SH-SY5Y (cell line): Measurements from ENCODE around the gene AGTPBP1.

Source experiments
- GATA2 ChIP-seq: IDR thresholded peaks from 2 replicates; pipeline ENCODE4 v1.6.1; 2011; ENCODE audit warnings: mild to moderate bottlenecking, low read depth, low read length
- GATA3 ChIP-seq: IDR thresholded peaks from 2 replicates; pipeline ENCODE4 v1.6.1; 2011; ENCODE audit warnings: low read depth, mild to moderate bottlenecking, low read length, moderate library complexity

Gene AGTPBP1

GRCh38 chr9:85717220-85717619 lies 24.5 kb downstream of the AGTPBP1 start:
- TF ChIP-seq GATA3 (no peak), GATA2 (no peak)

DNA sequence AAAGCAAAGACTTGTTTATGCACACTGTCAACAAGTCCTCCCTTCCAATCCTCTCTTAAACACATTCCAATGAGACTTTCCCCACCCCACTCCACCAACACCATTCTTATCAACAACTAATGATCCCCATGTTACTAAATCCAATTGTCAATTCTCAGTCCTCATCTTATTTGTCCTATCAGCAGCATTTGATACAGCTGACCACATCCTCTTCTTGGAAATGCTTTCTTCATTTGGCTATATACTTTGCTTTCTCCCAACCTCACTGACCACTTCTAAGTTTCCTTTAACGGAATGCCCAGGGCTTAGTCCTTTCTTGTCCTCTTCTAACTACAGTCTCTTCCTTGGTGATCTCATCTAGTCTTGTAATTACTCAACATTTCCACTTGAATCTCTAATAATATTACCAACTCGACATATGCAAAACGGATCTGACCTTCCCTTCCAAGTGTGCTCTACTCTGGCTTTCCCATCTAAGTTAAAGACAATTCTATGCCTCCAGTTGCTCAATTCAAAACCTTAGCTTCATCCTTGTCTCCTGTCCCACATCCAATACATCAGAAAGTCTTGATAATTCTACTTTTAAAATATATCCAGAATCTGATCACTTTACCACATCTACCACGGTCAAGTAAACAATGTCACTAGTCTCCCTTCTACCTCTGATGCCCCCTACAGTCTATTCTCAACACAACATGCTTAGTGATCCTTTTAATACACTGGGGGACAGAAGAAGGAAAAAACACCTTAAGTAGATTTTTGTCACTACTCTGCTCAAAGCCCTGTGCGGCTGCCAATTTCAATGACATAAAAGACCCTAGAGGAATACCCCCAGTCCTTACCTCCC lies 25.5 kb downstream of the AGTPBP1 start:
- TF ChIP-seq GATA3: no peak
- no peak for TF ChIP-seq GATA2

- TF ChIP-seq GATA3: no peak
- no peak for TF ChIP-seq GATA2
Measured at GRCh38 chr9:85715587-85715986, 26.2 kb downstream of the AGTPBP1 start.

DNA sequence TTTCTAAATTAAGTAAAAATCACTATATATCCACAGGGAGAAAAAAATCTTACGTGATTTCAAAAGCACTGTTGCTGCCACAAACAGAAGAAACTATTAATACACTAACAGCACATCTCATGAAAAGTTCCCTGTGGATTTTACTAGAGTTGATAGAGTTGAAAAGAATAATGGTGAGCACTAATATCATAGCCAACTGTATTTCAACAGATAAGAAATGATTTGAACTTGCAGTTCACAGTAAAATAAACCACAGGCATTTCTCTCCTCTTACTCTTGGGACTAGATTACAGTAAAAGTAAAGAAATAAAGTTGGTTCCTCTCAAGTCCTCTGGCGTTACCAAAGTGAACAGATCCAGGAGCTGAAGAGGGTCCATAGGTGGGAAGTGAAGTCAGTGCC lies 27.9 kb downstream of the AGTPBP1 start:
- TF ChIP-seq GATA3: no peak
- no peak for TF ChIP-seq GATA2

DNA sequence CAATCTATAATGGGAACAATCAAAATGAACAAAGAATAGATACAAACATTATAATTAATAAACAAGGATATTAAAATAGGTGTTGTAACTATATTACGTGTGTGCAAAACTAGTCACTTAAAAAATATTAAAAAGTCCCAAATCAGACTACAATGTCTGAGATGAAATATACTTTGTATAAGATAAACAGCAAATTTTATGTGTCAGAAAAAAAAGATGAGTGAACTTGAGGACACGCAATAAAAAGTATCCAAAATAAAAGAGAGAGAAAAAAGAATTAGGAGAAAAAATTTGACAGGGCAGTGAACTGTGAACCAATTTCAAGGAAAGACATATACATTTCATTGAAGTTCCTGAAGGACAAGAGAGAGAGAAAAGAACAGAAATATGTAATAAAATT lies 37.0 kb downstream of the AGTPBP1 start:
- TF ChIP-seq GATA2 (no peak), GATA3 (no peak)

DNA sequence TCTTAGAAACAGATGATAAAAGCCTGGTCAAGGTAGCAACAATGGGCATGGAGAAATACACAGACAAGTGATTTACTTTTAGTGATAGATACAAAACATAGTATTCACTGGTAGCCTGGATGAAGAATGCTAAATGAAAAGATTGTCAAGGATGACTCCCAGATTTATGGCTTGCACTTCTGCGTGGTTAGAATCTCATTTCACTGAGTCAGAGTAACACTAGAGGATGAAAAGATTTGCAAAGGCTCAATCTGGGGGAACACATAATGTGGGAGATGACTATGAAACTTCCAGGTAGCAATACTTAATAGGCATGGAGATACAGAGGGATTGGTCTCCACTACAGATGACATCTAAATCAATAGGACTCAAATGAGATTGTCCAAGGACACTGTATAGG lies 38.4 kb downstream of the AGTPBP1 start:
- TF ChIP-seq GATA2 (no peak), GATA3 (no peak)

DNA sequence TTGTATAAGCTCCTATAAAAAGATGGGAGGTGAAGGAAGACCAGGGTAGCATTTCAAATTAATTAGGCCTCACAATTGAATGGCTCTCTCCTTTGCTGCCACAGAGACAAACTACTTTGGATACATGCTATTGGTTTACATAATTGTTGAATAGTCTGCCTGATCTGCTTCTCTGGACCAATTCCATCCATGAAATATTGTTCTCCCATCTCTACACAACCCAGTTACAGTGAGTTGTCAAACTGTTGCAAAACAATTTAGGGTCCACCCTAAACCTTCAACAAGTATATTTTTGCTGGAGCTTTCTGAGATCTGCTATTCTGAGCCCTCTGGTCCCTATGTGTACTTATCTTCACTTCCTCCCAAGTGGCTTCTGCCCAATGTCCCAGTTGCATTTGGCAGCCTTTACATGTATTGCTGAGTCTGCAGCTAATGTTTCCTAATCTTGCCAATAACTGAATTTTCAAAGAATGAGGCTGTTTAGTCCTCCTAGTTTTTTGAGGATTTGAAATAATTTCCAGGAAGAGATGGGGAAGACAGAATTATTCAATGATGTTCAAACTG lies 38.9 kb downstream of the AGTPBP1 start:
- TF ChIP-seq GATA2: no peak
- TF ChIP-seq GATA3: no peak

DNA sequence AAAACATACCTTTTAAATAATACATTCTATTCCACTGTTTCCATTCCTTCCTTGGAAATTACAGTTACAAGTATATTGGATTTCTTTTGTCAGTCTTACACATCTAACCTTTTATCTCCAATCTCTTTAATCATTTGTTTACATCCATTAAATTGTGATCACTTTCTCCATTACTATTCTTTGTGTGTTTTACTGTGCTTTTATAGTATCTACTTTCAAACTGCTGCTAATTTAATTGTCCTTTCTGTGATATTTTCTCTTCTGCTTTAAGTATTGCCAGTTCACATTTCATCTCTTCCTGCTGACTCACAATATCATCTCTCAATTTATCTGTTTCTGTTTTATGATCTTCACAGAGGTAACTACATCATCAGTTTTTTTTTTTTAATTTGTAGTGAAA lies 39.6 kb downstream of the AGTPBP1 start:
- TF ChIP-seq GATA3 (no peak), GATA2 (no peak)

DNA sequence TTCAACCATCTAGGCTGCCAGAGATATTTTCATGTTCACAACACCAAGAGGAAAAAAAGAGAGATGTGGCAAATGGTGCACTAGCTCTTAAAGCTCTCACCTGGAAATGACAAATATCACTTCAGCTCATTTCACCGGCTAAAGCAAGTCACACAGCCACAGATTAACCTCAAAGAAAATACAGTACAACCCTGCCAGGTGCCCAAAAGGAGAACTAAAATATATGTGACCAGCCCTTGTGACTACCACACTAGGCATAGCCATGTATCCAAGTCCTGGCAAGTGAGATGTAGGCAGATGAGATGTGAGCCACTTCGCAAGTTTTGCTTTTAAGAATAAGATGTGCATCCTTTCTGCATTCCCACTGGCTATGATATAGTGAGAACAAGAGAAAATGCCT lies 41.4 kb downstream of the AGTPBP1 start:
- TF ChIP-seq GATA2 (no peak), GATA3 (no peak)

GRCh38 chr9:85688361-85688760 lies 53.4 kb downstream of the AGTPBP1 start:
- TF ChIP-seq GATA3 (no peak), GATA2 (no peak)

GRCh38 chr9:85685081-85685480 lies 56.7 kb downstream of the AGTPBP1 start:
- TF ChIP-seq GATA2 (no peak), GATA3 (no peak)

DNA sequence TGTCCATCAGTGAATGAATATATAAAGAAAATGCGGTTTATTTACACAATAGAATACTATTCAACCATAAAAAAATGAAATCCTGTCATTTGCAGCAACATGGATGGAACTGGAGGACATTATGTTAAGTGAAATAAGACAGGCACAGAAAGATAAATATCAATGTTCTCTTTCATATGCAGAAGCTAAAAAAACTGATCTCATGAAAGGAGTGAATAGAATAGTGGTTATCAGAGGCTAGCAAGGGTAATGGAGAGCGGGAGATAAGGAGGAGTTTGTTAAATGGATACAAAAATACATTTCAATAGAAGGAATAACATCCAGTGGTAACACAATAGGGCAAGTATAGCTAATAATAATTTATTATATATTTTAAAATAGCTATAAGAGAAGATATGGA lies 65.0 kb downstream of the AGTPBP1 start:
- TF ChIP-seq GATA3: no peak
- TF ChIP-seq GATA2: no peak

- TF ChIP-seq GATA3 (no peak), GATA2 (no peak)
Measured at GRCh38 chr9:85667374-85667773, 74.4 kb downstream of the AGTPBP1 start.

GRCh38 chr9:85666086-85666485 lies 75.7 kb downstream of the AGTPBP1 start:
- TF ChIP-seq GATA2 (no peak), GATA3 (no peak)

DNA sequence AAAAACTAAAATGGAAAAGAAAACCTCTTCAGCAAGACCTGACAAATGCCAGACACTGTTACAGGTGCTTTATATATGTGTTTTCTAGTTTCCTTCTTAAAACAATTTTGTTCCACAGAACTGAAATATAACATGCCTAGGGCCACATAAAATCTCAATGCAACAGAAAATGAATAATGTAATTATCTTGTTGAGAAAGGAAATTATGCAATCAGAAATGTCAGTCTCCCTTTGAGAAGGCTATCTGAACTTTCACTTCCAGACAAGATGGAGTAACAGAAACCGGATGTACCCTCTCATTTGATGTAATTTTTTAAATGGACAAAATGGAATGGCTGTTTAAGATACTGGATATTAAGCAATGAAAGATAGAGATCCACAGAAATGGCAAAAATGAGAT lies 79.2 kb downstream of the AGTPBP1 start:
- TF ChIP-seq GATA3 (no peak), GATA2 (no peak)
